Mesenchymal stem cell (in vitro differentiated cells and primary cell): Measurements from ENCODE around the gene CRISPLD2.

Experiments used
- DNase-seq: peaks from one replicate; pipeline ENCODE4 v3.0.0-alpha.2; 2013
- H2AFZ ChIP-seq: one replicate; pipeline ENCODE4 v1.6.1; 2013; ENCODE audit warnings: low read depth, mild to moderate bottlenecking, control low read depth, inconsistent platforms, low read length, moderate library complexity
- H2AK5ac ChIP-seq: 2 replicates; pipeline ENCODE4 v1.6.1; 2013; ENCODE audit warnings: low read length, moderate library complexity, mild to moderate bottlenecking, inconsistent platforms; ENCODE audit not compliant: severe bottlenecking
- H2BK120ac ChIP-seq: one replicate; pipeline ENCODE4 v1.6.1; 2013; ENCODE audit warnings: low read depth, mild to moderate bottlenecking, inconsistent platforms, low read length, moderate library complexity
- H2BK12ac ChIP-seq, 2 experiments: one replicate each; pipeline ENCODE4 v1.6.1; 2013; ENCODE audit warnings: inconsistent platforms in 2 of 2, low read length in 2 of 2, mild to moderate bottlenecking in 2 of 2, moderate library complexity in 2 of 2, control low read depth in 1 of 2
- H2BK15ac ChIP-seq: one replicate; pipeline ENCODE4 v1.6.1; 2013; ENCODE audit warnings: mild to moderate bottlenecking, low read depth, inconsistent platforms; ENCODE audit not compliant: poor library complexity, severe bottlenecking
- H2BK5ac ChIP-seq: 2 replicates; pipeline ENCODE4 v1.6.1; 2013; ENCODE audit warnings: low read depth, mild to moderate bottlenecking, low read length, control low read depth, inconsistent platforms; ENCODE audit not compliant: poor library complexity, severe bottlenecking
- H3K14ac ChIP-seq, 2 experiments: one replicate each; pipeline ENCODE4 v1.6.1; 2013; ENCODE audit warnings: inconsistent platforms in 2 of 2, low read length in 2 of 2, control low read depth in 1 of 2, mild to moderate bottlenecking in 1 of 2, moderate library complexity in 1 of 2
- H3K18ac ChIP-seq, 2 experiments: one replicate each; pipeline ENCODE4 v1.6.1; 2013; ENCODE audit warnings: inconsistent platforms in 2 of 2, low read length in 2 of 2, control low read depth in 1 of 2, low read depth in 1 of 2, mild to moderate bottlenecking in 1 of 2
- H3K23ac ChIP-seq, 2 experiments: one replicate each; pipeline ENCODE4 v1.6.1; 2013; ENCODE audit warnings: inconsistent platforms in 2 of 2, low read length in 2 of 2, mild to moderate bottlenecking in 2 of 2, moderate library complexity in 2 of 2, control low read depth in 1 of 2
- H3K27ac ChIP-seq: 2 replicates; pipeline ENCODE4 v1.5.1; 2013; ENCODE audit warnings: mild to moderate bottlenecking, moderate library complexity, low read length, control low read depth, inconsistent platforms; ENCODE audit not compliant: poor library complexity, severe bottlenecking
- H3K27me3 ChIP-seq, 2 experiments: 2 replicates each; pipeline versions ENCODE4 v1.6.1 to v1.7.0; 2013; ENCODE audit warnings: low read length in 2 of 2, mild to moderate bottlenecking in 2 of 2, moderate library complexity in 2 of 2, control low read depth in 1 of 2, inconsistent platforms in 1 of 2; ENCODE audit not compliant: control insufficient read depth in 1 of 2, insufficient read depth in 1 of 2
- H3K36me3 ChIP-seq, 2 experiments: 2 replicates each; pipeline versions ENCODE4 v1.6.1 to v1.7.0; 2013; ENCODE audit warnings: low read length in 2 of 2, control low read depth in 1 of 2, inconsistent platforms in 1 of 2, low read depth in 1 of 2, mild to moderate bottlenecking in 1 of 2; ENCODE audit not compliant: insufficient read depth in 2 of 2, control insufficient read depth in 1 of 2
- H3K4ac ChIP-seq, 2 experiments: one replicate each; pipeline ENCODE4 v1.6.1; 2013; ENCODE audit warnings: inconsistent platforms in 2 of 2, low read length in 2 of 2, mild to moderate bottlenecking in 2 of 2, moderate library complexity in 2 of 2, control low read depth in 1 of 2, low read depth in 1 of 2
- H3K4me1 ChIP-seq: 2 replicates; pipeline ENCODE4 v1.6.1; 2013; ENCODE audit warnings: low read depth, low read length, control low read depth; ENCODE audit not compliant: control insufficient read depth, insufficient read depth
- H3K4me2 ChIP-seq: 2 replicates; pipeline ENCODE4 v1.6.1; 2013; ENCODE audit warnings: low read length, mild to moderate bottlenecking, inconsistent platforms; ENCODE audit not compliant: poor library complexity, severe bottlenecking
- H3K4me3 ChIP-seq, 2 experiments: 2 replicates each; pipeline versions ENCODE4 v1.5.1 to v1.7.0; 2013; ENCODE audit warnings: low read length in 2 of 2, mild to moderate bottlenecking in 2 of 2, control low read depth in 1 of 2, low read depth in 1 of 2; ENCODE audit not compliant: insufficient read depth in 1 of 2
- H3K79me1 ChIP-seq: replicated peaks from 2 replicates; pipeline ENCODE4 v1.6.1; 2013; ENCODE audit warnings: mild to moderate bottlenecking, control low read depth, low read length, inconsistent platforms; ENCODE audit not compliant: poor library complexity, severe bottlenecking
- H3K9ac ChIP-seq: 2 replicates; pipeline ENCODE4 v1.7.0; 2013; ENCODE audit warnings: mild to moderate bottlenecking, low read length, moderate library complexity
- H3K9me3 ChIP-seq: 2 replicates; pipeline ENCODE4 v1.7.0; 2013; ENCODE audit warnings: mild to moderate bottlenecking, low read length; ENCODE audit not compliant: control insufficient read depth
- H4K8ac ChIP-seq: one replicate; pipeline ENCODE4 v1.6.1; 2013; ENCODE audit warnings: inconsistent platforms, mild to moderate bottlenecking, low read length, moderate library complexity
- H4K91ac ChIP-seq: one replicate; pipeline ENCODE4 v1.6.1; 2013; ENCODE audit warnings: mild to moderate bottlenecking, low read length, inconsistent platforms
- WGBS: methylation state at CpG from one replicate; pipeline ENCODE4 v1.1.7; 2013; ENCODE audit warnings: mixed read lengths; 5-methylcytosine and 5-hydroxymethylcytosine counted together

CRISPLD2 gene

DNA sequence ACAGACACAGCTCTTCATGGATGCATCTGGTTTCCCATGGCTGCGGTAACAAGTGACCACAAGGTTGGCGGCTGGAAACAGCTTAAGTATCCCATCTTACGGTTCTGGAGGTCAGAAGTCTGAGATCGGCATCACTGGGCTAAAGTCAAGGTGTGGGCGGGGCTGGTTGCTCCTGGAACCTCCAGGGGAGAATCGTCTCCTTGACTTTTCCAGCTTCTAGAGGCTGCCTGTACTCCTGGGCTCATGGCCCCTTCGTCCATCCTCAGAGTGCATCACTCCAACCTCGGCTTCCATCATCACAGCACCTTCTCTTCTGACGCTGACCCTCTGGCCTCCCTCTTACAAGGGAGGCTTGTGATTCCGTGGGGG, 12.9 kb upstream of the CRISPLD2 start:
- Histone ChIP-seq H3K4me1 (peaks cover 10% of the 10 kb centered on the region), H3K4me2 (peak overlapping the region; percentile 79), H3K9ac (no peak overlapping the region), H3K18ac (peak overlapping the region; percentile 73 to 77), H3K27me3 (no peaks in the 10 kb centered on the region), H3K9me3 (no peaks in the 10 kb centered on the region), H3K23ac (no peak overlapping the region), H3K4ac (peak overlapping the region in 1 of 2 experiments; percentile 56), H2BK12ac (peak overlapping the region in 1 of 2 experiments; percentile 90), H3K36me3 (no peaks in the 10 kb centered on the region), H4K91ac (no peak overlapping the region), H2AK5ac (peak overlapping the region; percentile 30), H2BK120ac (no peak overlapping the region), H4K8ac (peak overlapping the region; percentile 95), H2BK15ac (no peak overlapping the region), H3K27ac (peak overlapping the region; percentile 81), H3K79me1 (no peaks in the 10 kb centered on the region), H2AFZ (peak overlapping the region; percentile 48), H2BK5ac (no peak overlapping the region), H3K14ac (peak overlapping the region in 1 of 2 experiments; percentile 93), H3K4me3 (peak overlapping the region; percentile 22 to 58)
- no peak for DNase-seq
- WGBS: 87% methylated on average over 10 of the region's 10 CpGs

DNA sequence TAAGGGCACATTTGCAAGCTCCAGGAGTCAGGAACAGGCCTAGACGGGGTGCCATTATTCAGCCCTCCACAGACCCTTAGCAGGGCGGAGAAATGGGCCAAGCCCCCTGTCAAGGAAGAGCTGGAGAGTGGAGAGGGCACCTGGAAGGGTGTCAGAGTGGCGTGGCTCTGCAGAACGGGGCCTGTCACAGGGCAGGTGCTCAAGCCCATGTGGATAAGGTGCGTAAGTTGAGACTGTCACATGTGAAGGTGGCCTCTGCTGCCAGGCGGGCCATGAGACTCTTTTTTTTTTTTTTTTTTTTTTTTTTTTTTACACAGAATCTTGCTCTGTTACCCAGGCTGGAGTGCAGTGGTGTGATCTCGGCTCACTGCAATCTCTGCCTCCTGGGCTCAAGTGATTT, 12.0 kb upstream of the CRISPLD2 start:
- H2AFZ ChIP-seq: no peak overlapping the region
- no peak overlapping the region for H3K14ac ChIP-seq
- no peaks in the 10 kb centered on the region for H3K36me3 ChIP-seq
- no peak overlapping the region for H3K4me3 ChIP-seq
- peak overlapping the region; percentile 28 for H4K91ac ChIP-seq
- peaks cover 0 to 5% of the 10 kb centered on the region in 2 experiments for H3K27me3 ChIP-seq
- no peak overlapping the region for H2AK5ac ChIP-seq
- H3K4me2 ChIP-seq: no peak overlapping the region
- H3K79me1 ChIP-seq: no peaks in the 10 kb centered on the region
- H3K9ac ChIP-seq: no peak overlapping the region
- H2BK120ac ChIP-seq: no peak overlapping the region
- H2BK15ac ChIP-seq: no peak overlapping the region
- H3K18ac ChIP-seq: no peak overlapping the region
- H3K27ac ChIP-seq: no peak overlapping the region
- no peak overlapping the region for H2BK5ac ChIP-seq
- H4K8ac ChIP-seq: no peak overlapping the region
- peak overlapping the region in 1 of 2 experiments; percentile 22 for H3K4ac ChIP-seq
- 88% methylated on average over 6 of the region's 7 CpGs for WGBS
- no peak for DNase-seq
- H3K4me1 ChIP-seq: peaks cover 12% of the 10 kb centered on the region
- no peaks in the 10 kb centered on the region for H3K9me3 ChIP-seq
- peak overlapping the region; percentile 14 to 87 for H2BK12ac ChIP-seq
- peak overlapping the region in 1 of 2 experiments; percentile 1 for H3K23ac ChIP-seq

DNA sequence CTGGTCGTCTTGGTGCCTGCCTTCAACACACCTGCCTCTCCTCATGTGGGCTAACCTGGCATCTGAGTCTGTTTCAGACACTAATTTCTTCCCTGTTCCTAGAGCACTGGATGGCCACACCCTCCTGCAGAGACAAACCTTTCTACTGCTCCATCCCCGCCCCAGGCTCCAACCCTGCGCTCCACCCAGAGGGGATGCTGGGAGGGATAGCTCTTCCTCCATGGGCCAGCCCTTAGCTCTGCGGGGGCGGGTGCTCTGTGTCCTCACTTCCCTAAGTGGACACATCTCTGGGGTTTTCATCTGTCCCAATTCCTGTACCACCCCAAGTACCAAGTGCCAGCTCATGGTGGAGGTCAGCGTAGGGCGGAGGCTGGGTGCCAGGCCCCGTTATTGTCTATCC, 11.0 kb upstream of the CRISPLD2 start:
- Histone ChIP-seq H3K27me3 (peaks cover 6 to 8% of the 10 kb centered on the region in 2 experiments), H3K4ac (no peak overlapping the region), H2AK5ac (no peak overlapping the region), H2BK5ac (no peak overlapping the region), H4K91ac (no peak overlapping the region), H3K18ac (peak overlapping the region in 1 of 2 experiments; percentile 37), H3K23ac (no peak overlapping the region), H2BK12ac (peak overlapping the region in 1 of 2 experiments; percentile 10), H3K9me3 (peaks cover 4% of the 10 kb centered on the region), H2BK15ac (no peak overlapping the region), H4K8ac (no peak overlapping the region), H3K4me3 (no peak overlapping the region), H3K14ac (peak overlapping the region in 1 of 2 experiments; percentile 79), H3K4me2 (no peak overlapping the region), H3K27ac (no peak overlapping the region), H2AFZ (no peak overlapping the region), H3K79me1 (no peaks in the 10 kb centered on the region), H3K36me3 (no peaks in the 10 kb centered on the region), H2BK120ac (no peak overlapping the region), H3K4me1 (peaks cover 12% of the 10 kb centered on the region), H3K9ac (no peak overlapping the region)
- WGBS: 88% methylated on average over 6 of the region's 8 CpGs
- DNase-seq: no peak

DNA sequence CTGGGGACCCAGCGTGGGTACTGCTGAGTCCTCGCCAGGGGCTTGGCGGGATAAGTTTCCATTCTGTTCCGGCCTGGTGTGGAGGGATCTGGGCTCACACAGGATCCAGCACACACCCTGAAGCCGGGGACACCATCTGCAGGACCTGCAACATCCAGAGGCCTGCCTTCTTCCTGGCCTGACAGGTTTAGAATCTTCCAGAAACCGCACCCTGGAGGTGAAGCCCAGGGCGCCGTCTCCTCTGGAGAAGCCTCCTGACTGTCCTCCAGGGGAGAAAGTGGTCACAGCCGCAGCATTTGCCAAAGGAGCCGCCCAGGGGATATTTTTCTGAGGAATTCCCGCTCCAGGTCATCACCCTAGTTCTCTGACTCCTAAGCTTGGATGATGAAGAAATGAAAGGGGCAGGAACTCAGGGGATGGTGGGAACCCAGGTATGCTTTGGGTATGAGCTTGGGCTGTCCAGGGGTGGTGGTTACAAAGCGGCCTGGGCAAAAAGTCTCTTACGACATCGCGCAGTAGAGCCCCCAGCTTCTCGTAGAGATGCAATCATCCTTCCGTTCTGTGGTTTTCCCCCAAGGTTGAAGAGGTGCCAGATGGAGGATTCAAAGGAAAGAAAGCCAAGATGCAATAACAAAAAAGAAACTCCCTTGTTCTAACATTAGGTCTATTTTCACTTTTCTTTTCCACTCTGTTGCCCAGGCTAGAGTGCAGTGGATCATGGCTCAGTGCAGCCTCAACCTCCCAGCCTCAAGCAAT, 9.1 kb upstream of the CRISPLD2 start:
- H3K9me3 ChIP-seq: peaks cover 4% of the 10 kb centered on the region
- peak; percentile 56 for DNase-seq
- no peak overlapping the region for H3K4me2 ChIP-seq
- no peak overlapping the region for H3K18ac ChIP-seq
- H2BK15ac ChIP-seq: no peak overlapping the region
- no peak overlapping the region for H3K4me3 ChIP-seq
- H2AK5ac ChIP-seq: no peak overlapping the region
- no peak overlapping the region for H2BK5ac ChIP-seq
- peaks cover 6 to 8% of the 10 kb centered on the region in 2 experiments for H3K27me3 ChIP-seq
- H3K23ac ChIP-seq: no peak overlapping the region
- H3K27ac ChIP-seq: no peak overlapping the region
- H3K4ac ChIP-seq: no peak overlapping the region
- H2AFZ ChIP-seq: no peak overlapping the region
- H3K79me1 ChIP-seq: no peaks in the 10 kb centered on the region
- H3K36me3 ChIP-seq: no peaks in the 10 kb centered on the region
- H3K9ac ChIP-seq: peak overlapping the region; percentile 8
- H3K4me1 ChIP-seq: peaks cover 12% of the 10 kb centered on the region
- H2BK12ac ChIP-seq: peak overlapping the region in 1 of 2 experiments; percentile 17
- H4K91ac ChIP-seq: no peak overlapping the region
- no peak overlapping the region for H4K8ac ChIP-seq
- no peak overlapping the region for H3K14ac ChIP-seq
- no peak overlapping the region for H2BK120ac ChIP-seq
- whole genome bisulfite sequencing: 93% methylated on average over 16 of the region's 17 CpGs
